CD4-positive, alpha-beta T cell treated with Interleukin-17A for 1 hour (primary cell): ENCODE measurements around the gene ZNF496.

Experiments used
- DNase-seq: peaks from one replicate; pipeline ENCODE4 v3.0.0-alpha.2; 2020

The ZNF496 gene

DNA sequence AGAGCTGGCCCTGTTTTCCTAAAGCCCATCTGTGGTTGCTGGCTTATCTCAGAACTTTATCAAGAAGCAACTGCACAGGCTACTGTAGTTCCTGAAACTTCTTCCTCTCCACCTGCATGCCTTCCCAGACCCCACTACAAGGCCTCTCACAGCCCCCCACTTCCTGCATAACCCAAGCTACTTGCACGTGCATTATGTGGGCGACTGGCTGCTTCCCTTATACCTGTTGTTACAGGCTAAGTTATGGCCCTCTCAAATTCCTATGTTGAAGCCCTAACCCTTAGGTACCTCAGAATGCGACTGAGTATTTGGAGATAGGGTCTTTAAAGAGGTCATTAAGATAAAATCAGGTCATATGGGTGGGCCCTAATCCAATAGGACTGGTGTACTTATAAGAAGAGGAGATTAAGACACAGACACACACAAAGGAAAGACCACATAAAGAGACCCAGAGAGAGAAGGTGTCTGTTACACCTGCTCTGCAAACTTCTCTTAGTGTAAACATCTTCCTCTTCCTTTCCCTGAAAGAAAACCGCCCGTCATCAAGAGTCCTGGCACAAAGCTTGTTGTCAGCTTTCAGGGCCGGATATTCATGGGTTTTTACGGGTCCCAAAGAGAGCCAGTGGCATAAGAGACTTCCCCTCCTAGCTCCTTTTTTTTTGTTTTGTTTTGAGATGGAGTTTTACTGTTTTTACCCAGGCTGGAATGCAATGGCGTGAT lies 5.1 kb downstream of the ZNF496 start:
- no peak for DNase-seq

DNA sequence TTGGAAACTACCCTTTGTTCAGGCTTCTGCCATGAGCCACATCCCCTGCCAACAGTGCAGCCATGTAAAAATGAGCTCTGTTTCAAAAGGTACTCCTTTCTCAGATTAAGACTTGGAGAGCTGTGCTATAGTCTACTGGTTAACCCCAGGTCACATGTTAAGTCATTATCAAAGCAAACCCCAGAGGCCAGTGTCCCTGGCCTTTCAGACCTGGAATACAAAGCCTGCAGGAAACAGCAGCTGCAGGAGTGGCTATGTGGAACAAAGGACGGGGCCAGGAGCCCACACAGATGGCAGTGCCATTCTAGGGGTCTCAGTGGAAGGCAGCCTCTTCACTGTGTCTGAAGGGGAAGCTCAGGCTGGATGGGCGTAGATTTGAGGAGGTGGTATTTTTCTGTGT lies 6.7 kb downstream of the ZNF496 start:
- no peak for DNase-seq

DNA sequence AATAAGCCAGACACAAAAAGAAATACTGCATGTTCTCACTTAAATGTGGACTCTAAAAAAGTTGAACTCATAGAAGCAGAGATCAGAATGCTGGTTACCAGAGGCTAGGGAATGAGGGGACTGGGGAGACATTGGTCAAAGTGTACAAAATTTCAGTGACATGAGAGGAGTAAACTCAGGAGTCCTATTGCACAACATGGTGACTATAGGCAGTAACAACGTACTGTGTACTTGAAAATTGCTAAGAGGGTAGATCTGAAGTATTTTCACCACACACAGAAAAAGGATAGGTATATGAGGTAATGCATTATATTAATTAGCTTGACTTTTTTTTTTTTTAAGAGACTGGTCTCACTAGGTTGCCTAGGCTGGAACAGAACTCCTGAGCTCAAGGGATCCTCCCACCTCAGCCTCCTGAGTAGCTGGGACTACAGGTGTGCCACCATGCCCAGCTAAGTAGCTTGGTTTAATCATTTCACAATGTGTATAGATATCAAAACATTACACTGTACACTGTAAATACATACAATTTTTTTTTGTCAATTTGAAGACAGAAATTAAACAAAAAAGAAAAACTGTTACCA lies 7.4 kb downstream of the ZNF496 start:
- no peak for DNase-seq

DNA sequence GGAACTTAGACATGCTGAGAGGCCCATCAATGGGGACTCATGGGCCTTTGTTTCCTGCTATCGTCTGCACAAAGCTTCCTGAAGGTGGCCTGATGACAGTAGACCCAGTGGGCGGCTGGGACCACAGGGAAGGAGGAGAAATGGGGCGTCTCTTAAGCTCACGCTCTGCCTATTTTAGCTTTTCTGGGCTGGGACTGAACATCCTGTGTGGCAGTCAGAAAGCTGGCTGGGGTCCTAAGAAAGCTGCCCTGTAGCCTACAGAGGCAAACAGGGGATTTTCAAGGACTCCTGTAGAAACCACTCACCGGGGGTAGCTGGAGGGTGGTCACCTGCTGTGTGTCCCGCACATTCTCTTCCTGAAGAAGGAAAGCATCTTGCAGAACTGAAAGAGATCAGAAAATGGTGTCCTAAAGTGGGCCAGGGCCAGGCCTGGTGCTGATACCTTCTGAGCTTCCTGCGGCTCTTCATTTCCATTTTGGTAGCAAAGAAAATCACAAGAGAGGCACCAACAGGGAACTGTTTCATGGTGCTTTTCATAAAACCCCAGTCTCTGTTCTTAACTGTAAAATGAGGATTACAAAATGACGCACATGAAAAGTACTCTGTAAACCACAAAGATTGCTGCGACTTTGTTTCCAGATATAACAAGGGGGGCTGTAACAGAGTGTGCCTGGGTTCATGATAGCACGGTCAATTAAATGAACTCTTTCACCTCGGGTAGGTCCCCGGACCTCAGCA lies 8.6 kb downstream of the ZNF496 start:
- no peak for DNase-seq

DNA sequence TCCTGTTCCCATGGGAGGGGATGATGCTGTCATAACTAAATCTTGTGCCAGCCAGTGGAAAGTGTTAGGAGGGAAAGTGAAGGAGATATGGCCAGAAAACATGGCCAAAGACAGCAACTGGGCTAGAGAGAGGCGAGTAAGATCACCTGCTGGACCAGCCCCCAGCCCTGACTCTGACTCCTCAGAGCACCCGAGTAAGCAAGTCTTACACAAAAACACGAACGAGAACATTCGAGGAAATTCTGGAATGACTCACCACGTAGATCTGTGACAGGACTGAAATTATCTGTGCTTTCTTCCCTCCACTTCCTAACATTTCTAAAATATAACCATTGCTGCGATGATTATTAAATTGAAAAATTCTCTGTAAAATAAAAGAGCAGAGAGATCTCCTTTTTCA lies 9.2 kb downstream of the ZNF496 start:
- DNase-seq = no peak

DNA sequence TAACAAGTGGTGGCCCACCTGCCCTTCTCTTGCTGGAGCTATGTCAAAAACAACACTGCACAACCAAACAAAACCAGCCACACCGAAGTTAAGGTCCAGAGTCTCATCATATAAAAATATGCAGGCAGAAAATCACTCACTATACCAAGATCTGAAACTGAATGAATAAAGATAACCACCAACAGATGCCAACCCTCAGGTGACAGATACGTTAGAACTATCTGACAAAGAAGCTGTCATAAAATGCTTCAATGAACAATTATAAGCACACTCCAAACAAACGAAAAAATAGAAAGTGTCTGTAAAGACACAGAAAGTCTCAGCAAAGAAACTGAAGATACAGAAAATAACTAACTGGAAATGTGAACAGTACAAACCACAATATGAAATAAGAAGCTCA lies 14.0 kb downstream of the ZNF496 start:
- DNase-seq = no peak

DNA sequence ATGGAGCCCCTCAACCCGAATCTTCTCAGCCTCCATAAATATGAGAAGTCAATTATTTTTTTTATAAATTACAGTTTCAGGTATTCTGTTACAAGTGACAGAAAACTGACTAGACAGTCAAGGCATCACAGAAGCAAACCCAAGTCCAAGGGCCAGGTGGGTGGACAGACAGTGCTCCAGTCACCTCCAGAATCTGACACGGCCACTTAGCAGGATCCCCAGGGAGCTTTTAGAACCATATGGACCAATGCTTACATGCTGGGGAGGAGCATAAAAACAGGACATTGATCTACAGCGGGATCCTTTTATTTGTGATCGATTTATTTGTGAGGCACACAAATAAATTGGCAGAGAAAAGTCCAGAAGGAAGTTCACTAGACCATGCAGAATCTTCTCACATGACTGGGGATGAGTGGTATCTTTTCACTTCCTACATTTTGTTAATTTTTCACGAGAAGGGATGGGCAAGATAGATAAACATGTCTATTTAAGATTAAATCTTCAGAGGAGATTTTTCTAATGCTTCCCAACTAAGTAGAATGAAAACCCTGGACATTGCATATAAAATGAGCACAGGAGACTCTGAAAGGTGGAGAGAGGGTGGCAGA lies 15.0 kb downstream of the ZNF496 start:
- no peak for DNase-seq

DNA sequence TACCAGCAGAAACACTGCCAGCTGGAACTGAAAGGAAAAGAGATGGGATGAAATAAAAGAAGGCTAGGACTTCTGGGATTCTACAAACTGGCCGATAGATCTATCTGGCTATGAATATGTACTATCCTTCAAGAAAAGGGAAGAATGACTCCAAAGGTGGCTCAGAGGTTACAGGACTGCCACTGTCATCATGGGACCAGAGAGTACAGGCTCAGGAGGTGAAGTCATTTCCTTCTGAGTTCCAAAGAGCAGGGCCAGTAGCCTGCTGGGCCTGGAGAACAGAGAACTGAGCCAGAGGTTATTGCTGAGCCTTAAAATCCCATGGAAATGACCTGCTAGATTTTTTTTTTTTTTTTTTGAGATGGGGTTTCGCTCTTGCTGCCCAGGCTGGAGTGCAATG lies 27.6 kb downstream of the ZNF496 start:
- DNase-seq = no peak

DNA sequence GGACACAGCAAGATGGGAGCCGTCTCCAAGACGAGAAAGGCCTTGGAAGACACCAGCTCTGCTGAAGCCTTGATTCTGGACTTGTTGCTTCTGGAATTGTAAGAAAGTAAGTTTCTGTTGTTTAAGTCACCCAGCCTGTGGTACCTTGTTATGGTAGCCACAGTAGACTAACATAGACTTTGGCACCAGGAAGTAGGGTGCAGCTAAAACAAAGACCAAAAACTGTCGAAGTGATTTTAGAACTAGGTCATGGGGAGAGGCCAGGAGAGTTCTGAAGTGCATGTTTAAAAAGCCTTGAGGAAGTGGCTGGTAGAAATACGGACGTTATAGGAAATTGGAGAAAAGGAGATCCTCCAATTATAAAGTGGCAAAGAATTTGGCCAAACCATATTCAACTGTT lies 28.5 kb downstream of the ZNF496 start:
- DNase-seq = no peak

DNA sequence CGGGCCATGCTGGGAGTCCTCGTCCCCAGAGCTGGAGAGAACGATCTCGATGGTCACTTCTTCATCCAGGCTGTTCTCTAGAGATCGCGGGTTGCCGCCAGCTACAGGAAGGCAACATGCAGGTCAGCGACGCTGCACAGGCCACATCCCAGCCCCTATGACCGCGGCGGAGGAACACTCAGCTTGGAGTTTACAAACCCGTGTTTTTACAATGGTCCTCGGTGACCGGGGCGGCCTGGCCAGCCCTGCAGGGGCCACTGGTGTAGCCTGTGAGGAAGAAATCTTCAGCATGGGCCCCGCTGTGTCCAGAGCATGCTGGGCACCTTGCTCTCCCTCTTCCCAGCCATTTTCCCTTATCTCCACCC lies 30.5 kb downstream of the ZNF496 start:
- DNase-seq = no peak

DNA sequence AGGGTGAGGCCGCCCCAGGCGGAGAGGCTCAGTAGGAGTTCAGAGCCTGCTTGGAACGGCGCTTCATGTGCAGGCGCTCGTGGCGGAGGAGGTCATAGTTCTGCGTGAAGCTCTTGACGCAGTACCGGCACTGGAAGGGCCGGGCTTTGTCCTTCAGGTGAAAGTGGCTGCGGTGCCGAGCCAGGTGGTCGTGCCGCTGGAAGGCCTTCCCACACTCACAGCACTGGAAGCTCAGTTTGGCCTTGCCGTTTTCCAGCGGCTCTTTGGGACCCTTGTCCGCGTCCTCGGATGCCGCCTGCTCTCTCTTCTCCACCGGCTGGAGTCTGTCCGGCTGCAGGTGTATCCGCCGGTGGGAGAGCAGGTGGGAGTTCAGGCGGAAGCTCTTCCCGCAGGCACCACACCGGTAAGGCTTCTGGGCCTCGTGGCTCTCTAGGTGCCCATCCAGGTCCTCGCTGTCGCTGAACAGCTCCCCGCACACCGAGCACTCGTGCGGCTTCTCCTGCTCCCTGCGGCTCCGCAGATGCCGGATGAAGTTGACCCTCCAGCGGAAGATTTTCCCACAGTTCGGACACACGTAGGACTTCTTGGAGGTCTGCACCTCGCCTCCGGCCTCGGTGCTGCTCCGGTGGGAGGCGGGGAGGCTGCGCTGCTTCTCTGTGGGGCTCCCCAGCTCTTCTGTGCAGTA lies 31.0 kb downstream of the ZNF496 start:
- DNase-seq = no peak

DNA sequence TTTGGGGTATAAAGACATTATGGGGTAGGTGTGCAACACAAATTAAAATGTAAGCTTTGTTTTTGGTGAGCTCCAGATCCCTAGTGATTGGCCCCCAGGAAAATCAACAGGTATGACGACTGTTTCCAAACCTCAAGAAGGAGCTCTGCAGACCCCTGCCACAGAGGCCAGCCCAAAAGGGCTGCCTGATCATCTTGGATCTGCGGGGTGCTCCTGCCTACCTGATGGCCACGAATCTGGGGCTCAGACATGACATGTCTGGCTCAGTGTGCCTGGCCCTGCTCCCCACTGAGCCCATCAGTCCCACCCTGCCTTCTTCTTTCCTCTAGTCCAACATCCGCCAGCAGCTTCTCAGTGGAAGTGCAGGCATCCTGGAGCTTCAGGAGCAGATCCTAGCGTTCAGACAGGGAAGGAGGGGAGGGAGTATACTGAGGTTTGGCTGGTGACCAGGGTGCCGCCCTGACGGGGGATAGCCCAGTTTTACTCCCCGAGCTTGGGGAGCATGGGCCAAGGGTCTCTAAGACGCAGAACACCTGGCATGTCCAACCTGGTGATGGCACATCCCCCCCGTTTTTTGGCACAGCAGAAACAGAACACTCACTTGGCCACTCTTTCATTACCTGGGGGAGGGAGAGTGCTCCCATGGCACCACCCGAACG lies 31.8 kb downstream of the ZNF496 start:
- no peak for DNase-seq

DNA sequence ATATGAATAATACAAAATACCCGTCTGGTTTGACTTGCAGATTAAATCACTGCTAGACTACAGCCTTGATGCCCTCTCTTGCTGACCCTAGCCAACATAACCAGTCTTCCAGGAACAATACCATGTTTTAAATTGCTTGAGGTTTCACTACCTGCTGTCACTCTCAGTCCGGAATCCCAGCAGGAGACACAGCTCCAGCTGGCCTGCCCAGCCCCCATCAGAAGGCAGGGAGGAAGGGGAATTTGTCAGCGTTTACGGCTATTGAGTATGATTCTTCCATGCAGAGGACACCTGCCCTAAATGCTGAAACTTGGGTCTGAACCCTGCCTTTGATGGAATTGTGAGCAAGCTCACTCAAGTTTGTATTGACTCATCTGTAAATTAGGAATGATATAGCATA lies 33.0 kb downstream of the ZNF496 start:
- DNase-seq = no peak

DNA sequence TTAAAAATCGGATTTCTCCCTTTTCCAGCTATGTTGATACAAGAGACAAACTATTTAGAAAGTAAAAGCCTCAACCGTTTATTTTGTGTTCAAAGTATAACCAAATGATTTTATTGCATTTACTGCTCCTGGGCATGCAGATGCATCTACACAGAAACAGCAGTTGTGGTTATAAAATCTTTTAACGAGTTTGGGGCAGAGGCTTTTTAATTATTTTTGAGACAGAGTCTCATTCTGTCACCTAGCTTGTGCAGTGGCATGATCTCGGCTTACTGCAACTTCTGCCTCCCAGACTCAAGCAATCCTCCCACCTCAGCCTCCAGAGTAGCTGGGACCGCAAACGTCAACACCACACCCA lies 33.6 kb downstream of the ZNF496 start:
- DNase-seq = no peak

DNA sequence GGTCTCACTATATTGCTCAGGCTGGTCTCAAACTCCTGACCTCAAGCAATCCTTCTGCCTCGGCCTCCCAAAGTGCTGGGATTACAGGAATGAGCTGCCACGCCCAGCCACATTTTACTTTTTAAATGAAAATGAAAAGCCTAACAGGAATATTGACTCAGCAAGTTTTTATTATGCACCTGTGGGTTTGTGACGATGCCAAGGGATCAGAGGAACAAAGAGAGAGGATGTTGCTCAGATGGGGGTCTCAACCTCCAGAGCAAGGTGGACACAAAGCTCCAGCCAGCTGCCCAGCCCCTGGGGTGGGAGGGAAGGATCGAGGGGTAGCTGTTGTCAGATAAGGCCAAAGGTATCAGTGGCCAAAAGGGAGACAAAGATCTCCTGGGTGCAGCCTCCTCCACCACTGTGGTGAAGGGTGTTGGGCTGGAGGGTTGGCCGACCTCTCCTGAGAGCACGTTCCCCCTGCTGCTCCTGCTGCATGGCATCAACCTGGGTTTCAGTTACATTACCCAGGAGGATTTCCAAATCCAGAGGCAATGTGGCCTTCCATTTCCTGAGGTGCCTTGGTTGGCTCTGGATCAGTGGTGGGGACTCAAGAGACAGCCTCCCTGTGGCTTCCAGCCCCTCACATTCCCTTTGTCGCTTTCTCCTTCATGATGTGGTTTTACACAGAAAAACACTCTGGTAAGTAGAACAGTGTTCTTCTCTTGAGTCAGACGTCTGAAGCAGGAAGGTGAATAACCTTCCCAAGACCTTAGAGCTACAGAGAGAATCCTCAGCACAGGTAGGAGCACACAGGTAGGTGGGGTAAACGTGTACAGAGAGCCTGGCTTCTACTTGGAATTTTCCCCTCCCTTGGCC lies 34.2 kb downstream of the ZNF496 start:
- DNase-seq = no peak

DNA sequence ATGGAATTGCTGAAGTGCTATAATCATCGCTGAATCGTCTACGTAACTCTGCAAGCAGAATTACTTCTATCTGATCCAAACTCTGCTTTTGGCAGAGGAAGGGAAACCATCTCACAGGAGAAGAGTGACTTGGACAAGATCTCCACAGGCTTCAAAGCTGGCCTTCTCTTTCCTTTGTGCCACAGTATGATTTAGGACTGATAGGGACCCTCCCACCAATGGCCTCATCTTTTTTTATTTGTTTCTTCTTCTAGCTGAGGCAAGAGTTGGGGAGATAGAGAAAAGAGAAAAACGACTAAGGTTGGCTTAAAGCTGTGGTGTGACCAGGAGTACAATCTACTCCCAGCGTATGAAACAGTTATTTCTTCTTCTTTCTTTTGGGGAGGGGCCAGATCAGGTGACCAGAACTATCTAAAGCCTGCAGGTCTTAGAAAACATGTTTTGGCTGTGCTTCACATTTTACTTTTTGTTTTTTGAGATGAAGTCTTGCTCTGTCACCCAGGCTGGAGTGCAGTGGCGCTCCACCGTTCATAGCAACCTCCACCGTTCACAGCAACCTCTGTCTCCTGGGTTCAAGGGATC lies 35.0 kb downstream of the ZNF496 start:
- no peak for DNase-seq

DNA sequence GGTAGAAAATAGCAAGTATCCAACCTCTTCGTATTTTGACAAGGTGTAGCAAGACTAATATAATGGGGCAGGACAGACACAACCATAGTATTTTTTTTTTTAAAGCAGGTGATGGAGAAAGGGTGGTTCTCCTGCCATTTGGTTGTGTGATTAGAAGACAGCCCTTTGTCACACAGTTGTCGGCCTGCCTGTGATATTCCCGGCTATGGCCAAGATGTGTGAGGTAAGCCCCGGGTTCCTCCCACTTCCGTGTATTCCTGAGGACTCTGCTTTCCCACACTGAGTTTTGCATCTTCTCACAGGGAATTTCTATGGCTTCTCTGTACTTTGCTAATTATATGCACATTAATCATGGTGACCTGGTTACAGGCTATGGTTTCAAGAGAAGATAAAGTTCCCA lies 35.9 kb downstream of the ZNF496 start:
- no peak for DNase-seq

DNA sequence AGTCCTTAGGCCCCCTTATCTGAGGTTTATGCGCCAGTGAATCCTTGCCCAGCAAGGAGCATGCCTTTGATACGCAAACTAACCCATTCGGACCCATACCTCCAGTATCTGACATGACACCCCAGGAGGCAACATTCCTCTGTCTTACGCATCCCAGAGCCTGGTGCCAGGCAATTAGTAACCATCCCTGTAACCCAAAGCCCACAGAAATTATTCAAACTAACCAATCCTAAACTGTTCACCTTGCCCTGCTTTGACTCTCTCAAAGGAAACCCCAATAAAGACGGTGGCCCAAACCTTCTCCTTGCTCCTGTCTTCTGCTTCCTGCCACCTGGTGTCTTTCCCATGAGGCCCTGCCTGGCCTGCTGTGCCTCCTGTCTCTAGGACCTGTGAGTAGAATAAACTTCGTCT lies 36.4 kb downstream of the ZNF496 start:
- DNase-seq = no peak

DNA sequence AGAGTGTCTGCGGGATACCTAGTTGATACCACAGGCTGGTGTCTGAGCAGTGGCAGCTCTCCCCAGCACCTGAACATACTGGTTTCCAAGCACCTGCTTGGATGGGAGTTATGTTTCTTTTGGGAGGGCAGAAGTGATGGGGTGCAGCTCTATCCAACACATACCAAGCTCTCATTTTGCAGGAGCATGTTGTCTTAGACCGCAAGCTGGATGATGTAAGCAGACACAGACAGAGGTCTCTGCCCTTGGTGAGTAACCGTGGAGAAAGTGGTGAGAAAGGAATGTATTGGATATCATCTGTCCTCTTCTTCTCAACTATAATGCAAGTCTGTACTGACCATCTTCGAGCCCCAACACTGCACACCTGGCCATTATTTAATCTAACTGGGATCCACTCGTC lies 37.4 kb downstream of the ZNF496 start:
- DNase-seq = no peak

DNA sequence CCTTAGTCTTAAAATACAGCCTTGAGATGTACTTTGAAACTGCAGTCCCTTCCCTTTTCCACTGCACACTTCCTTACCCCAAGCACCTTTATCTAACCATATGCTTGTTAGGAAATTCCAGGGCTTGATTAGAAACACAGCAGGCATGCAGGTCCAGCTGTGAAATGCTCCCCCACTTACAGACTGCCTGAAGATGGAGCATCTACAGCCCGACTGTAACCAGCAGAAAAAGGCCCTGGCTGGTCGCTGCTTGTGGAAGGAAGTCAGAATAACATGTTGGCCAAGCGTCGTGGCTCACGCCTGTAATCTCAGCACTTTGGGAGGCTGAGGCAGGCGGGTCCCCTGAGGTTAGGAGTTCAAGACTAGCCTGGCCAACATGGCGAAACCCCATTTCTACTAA lies 38.6 kb downstream of the ZNF496 start:
- DNase-seq = no peak

DNA sequence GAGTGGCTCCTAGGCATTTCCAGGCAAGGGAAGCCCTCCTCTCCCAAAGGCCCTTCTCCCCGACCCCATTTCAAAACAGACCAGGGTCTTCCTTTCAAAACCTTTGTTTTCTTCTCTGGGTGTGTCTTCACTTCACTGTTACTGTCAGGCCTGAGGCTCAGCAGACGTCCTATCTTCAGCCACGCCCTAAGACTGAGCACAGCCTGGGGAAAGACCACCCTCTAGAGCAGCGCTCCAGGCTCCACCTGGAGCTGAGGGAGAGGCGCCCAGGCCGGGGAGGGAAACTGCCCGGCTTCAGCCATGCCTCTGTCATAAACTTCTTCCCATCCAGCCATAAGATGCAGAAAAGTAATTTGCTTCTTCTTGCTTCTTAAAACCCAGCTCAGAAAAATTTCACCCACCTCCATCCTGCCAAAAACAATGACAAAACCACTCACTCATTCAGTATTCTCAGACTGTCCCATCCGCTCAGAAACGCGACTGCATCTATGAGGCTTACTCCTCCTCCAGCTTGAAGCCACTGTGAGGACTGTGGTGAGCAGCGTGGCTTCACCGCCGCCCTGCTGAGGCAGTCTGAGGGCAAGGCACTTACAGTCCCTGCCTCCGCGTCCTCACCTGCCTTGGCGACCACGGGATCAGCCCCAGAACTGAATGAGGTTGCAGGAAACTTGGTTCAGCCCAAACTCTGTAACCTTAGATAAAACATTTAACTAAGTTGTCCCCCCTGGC lies 39.7 kb downstream of the ZNF496 start:
- DNase-seq = no peak
